HepG2 (cell line): ENCODE data around the gene UST. TPM values are rescaled to one million over a fixed set of nuclear protein-coding genes. Genes with fewer than 3 reads are reported as not detected.

Experiments used
- ATAC-seq: fragments of 200-7000 bp; cut with Tn5 transposase; 3 replicates; pipeline ENCODE4 v1.9.1; 2020; ENCODE audit warnings: mild to moderate bottlenecking, moderate library complexity
- BruUV-seq: library from RNA; stranded (reverse); fragments of 400-500 nt; replicated peaks from 2 replicates; lab custom pipeline; 2021; lab: Mats Ljungman, UMichigan
- CTCF ChIA-PET: fragments of 300-600 bp; formaldehyde crosslinking; extraction: SDS; loops from one replicate; lab custom pipeline; 2021; ENCODE audit warnings: low total read pairs, inconsistent platforms, low intra/inter-chr PET ratio; lab: Yijun Ruan, JAX
- POLR2A ChIA-PET: fragments of 350-600 bp; sonication (Branson Sonifier 250); formaldehyde crosslinking; loops from one replicate; lab custom pipeline; 2020; ENCODE audit warnings: antibody characterized with exemption, inconsistent platforms; lab: Yijun Ruan, JAX
- DNase-seq: peaks from one replicate; pipeline ENCODE4 v3.0.0-alpha.2; 2015; ENCODE audit warnings: low spot score
- FAIRE-seq: peaks from 3 replicates; lab custom pipeline; 2011; peaks lifted over from hg19 to GRCh38; lab: Jason Lieb, UNC
- H2AFZ ChIP-seq: one replicate; pipeline ENCODE4 v1.6.1; 2011; ENCODE audit warnings: low read length, inconsistent platforms
- H3K27ac ChIP-seq: fragments of 300-600 bp; 3 replicates; pipeline ENCODE4 v1.8.0; 2011; ENCODE audit warnings: mixed run types, mild to moderate bottlenecking, mixed read lengths, low read length, inconsistent platforms; ENCODE audit not compliant: insufficient read depth; ENCODE audit errors: extremely low read length
- H3K27me3 ChIP-seq, 2 experiments: fragments of 200-600 bp in 1 of 2; 2 replicates in 1 of 2; 3 replicates in 1 of 2; pipeline versions ENCODE4 v1.6.0 to v1.8.0; 2011; ENCODE audit warnings: low read length in 2 of 2, mild to moderate bottlenecking in 2 of 2, moderate library complexity in 2 of 2, inconsistent platforms in 1 of 2; ENCODE audit not compliant: insufficient read depth in 2 of 2, control insufficient read depth in 1 of 2
- H3K36me3 ChIP-seq, 2 experiments: fragments of 200-600 bp in 1 of 2; replicated peaks in 1 of 2; 2 replicates in 1 of 2; 3 replicates in 1 of 2; pipeline versions ENCODE4 v1.5.1 to v1.8.0; 2011; ENCODE audit warnings: low read length in 2 of 2, inconsistent platforms in 1 of 2; ENCODE audit not compliant: insufficient read depth in 2 of 2, control insufficient read depth in 1 of 2
- H3K4me1 ChIP-seq: 2 replicates; pipeline ENCODE4 v1.5.1; 2012; ENCODE audit warnings: low read length, inconsistent platforms; ENCODE audit not compliant: insufficient read depth
- H3K4me2 ChIP-seq: 2 replicates; pipeline ENCODE4 v1.6.0; 2011; ENCODE audit warnings: low read depth, low read length, inconsistent platforms
- H3K4me3 ChIP-seq, 3 experiments: fragments of 200-600 bp in 1 of 3; sonication (generic), shearing (Covaris generic) in 1 of 3; replicated peaks in 1 of 3; 2 replicates each; pipeline ENCODE4 v1.5.1; 2011 to 2016; ENCODE audit warnings: low read length in 3 of 3, inconsistent platforms in 2 of 3, low read depth in 2 of 3, mild to moderate bottlenecking in 2 of 3, control low read depth in 1 of 3, mixed read lengths in 1 of 3; ENCODE audit not compliant: insufficient read depth in 1 of 3
- H3K79me2 ChIP-seq: one replicate; pipeline ENCODE4 v1.6.1; 2011; ENCODE audit warnings: low read length, inconsistent platforms; ENCODE audit not compliant: insufficient read depth
- H3K9ac ChIP-seq: 2 replicates; pipeline ENCODE4 v1.6.0; 2011; ENCODE audit warnings: mild to moderate bottlenecking, low read depth, low read length, inconsistent platforms; ENCODE audit not compliant: insufficient read depth
- H3K9me3 ChIP-seq: 2 replicates; pipeline ENCODE4 v1.5.1; 2012; ENCODE audit warnings: mild to moderate bottlenecking, low read length
- H4K20me1 ChIP-seq: 2 replicates; pipeline ENCODE4 v1.6.0; 2011; ENCODE audit warnings: inconsistent platforms, mild to moderate bottlenecking, low read length, moderate library complexity; ENCODE audit not compliant: insufficient read depth
- HDAC2 ChIP-seq: sonication (generic); formaldehyde crosslinking; IDR thresholded peaks from 2 replicates; pipeline ENCODE4 v1.4.0; 2020; ENCODE audit warnings: missing genetic modification reagents
- HMGXB4 ChIP-seq, 2 experiments: sonication (generic) in 1 of 2; formaldehyde crosslinking in 1 of 2; IDR thresholded peaks; 2 replicates each; pipeline versions ENCODE4 v1.4.0 to v1.6.1; 2018 to 2020; ENCODE audit warnings: missing genetic modification reagents in 2 of 2, borderline replicate concordance in 1 of 2, low read depth in 1 of 2, mild to moderate bottlenecking in 1 of 2, missing biosample characterization in 1 of 2
- ZFP36 ChIP-seq: fragments of 150-350 bp; IDR thresholded peaks from 2 replicates; pipeline ENCODE4 v1.6.1; 2018; ENCODE audit warnings: borderline replicate concordance, low read length, low read depth; ENCODE audit not compliant: partially characterized antibody
- ZFYVE20 ChIP-seq: sonication (generic); formaldehyde crosslinking; IDR thresholded peaks from 2 replicates; pipeline ENCODE4 v1.8.0; 2023; ENCODE audit warnings: low read depth, mild to moderate bottlenecking, moderate library complexity, missing genetic modification reagents, borderline replicate concordance
- ZSCAN25 ChIP-seq: sonication (generic); formaldehyde crosslinking; IDR thresholded peaks from 2 replicates; pipeline ENCODE4 v1.8.0; 2022; ENCODE audit warnings: mild to moderate bottlenecking, missing genetic modification reagents
- WGBS: methylation state at CpG from one replicate; pipeline ENCODE4 v1.1.6; 2017; ENCODE audit warnings: low lambda C conversion rate; 5-methylcytosine and 5-hydroxymethylcytosine counted together
- in situ Hi-C: cut with HindIII; loops from 2 replicates; pipeline ENCODE4 v1.10.0; 2017; ENCODE audit warnings: low pct_unique_long_range_greater_than_20kb; ENCODE audit not compliant: extremely low pct_ligation_motif_present
- intact Hi-C: fragments of 100-400 bp; cut with micrococcal nuclease; formaldehyde crosslinking; loops from one replicate; pipeline ENCODE4 v1.10.0; 2022; ENCODE audit not compliant: unreplicated experiment
- polyA plus RNA-seq, 8 experiments: library from polyadenylated mRNA; depleted of rRNA in 3 of 8; stranded (reverse) in 7 of 8; unstranded in 1 of 8; fragments of >200 nt; fragmentation: Illumina TruSeq in 4 of 8; extraction: Trizol in 4 of 8; gene quantifications; 2 replicates each; pipeline versions ENCODE4 v1.2.1 to v1.2.3, GENCODE V29; 2011 to 2016; ENCODE audit warnings: low read depth in 4 of 8, missing spikeins in 1 of 8, mixed read lengths in 1 of 8; ENCODE audit not compliant: insufficient read depth in 1 of 8
- total RNA-seq, 5 experiments: library from RNA; depleted of rRNA; stranded (reverse); fragments of >200 nt; fragmentation: Illumina TruSeq; extraction: Trizol; gene quantifications; 2 replicates each; pipeline ENCODE4 v1.2.3, GENCODE V29; 2016; ENCODE audit warnings: low read depth in 1 of 5
- TF ChIP-seq, protein P1 (sequence below), 2 experiments: fragments of 450-650 bp in 1 of 2; sonication (generic) in 1 of 2; formaldehyde crosslinking in 1 of 2; IDR thresholded peaks; 2 replicates each; pipeline versions ENCODE4 v1.6.1 to v1.8.0; 2016 to 2022; ENCODE audit warnings: antibody characterized with exemption in 1 of 2, mild to moderate bottlenecking in 1 of 2, missing genetic modification reagents in 1 of 2

UST gene
- total and polyA plus RNA-seq, 2 of the 13 experiments (the other 11 are each of a cell fraction or from before 2014, with no cell fraction given) = 0.27 TPM; not detected in 1

- no TSS peak for BruUV-seq
- Histone ChIP-seq H3K9me3 (no peaks in the 10 kb centered on the region), H3K79me2 (no peaks in the 10 kb centered on the region), H3K4me1 (no peaks in the 10 kb centered on the region), H3K4me2 (no peak overlapping the region), H2AFZ (no peak overlapping the region), H3K9ac (no peak overlapping the region), H3K27ac (no peak overlapping the region), H3K4me3 (no peak overlapping the region), H4K20me1 (no peaks in the 10 kb centered on the region), H3K36me3 (no peaks in the 10 kb centered on the region), H3K27me3 (no peaks in the 10 kb centered on the region)
- FAIRE-seq (no peak), ATAC-seq (no peak), DNase-seq (no peak)
- ChIA-PET CTCF (no interaction called here), POLR2A (no interaction called here)
- WGBS = 21% methylated on average over 3 of the region's 3 CpGs
- TF ChIP-seq ZSCAN25 (CRISPR knock-in tag) (no peak), ZFP36 (no peak), HDAC2 (CRISPR knock-in tag) (no peak), ZFYVE20 (CRISPR knock-in tag) (no peak), HMGXB4 (CRISPR knock-in tag; IDR thresholded peaks at IDR 0.05; ENCODE audit: borderline replicate concordance in 1 of 2, low read depth in 1 of 2) (no peak)
- TF ChIP-seq, protein P1, sequence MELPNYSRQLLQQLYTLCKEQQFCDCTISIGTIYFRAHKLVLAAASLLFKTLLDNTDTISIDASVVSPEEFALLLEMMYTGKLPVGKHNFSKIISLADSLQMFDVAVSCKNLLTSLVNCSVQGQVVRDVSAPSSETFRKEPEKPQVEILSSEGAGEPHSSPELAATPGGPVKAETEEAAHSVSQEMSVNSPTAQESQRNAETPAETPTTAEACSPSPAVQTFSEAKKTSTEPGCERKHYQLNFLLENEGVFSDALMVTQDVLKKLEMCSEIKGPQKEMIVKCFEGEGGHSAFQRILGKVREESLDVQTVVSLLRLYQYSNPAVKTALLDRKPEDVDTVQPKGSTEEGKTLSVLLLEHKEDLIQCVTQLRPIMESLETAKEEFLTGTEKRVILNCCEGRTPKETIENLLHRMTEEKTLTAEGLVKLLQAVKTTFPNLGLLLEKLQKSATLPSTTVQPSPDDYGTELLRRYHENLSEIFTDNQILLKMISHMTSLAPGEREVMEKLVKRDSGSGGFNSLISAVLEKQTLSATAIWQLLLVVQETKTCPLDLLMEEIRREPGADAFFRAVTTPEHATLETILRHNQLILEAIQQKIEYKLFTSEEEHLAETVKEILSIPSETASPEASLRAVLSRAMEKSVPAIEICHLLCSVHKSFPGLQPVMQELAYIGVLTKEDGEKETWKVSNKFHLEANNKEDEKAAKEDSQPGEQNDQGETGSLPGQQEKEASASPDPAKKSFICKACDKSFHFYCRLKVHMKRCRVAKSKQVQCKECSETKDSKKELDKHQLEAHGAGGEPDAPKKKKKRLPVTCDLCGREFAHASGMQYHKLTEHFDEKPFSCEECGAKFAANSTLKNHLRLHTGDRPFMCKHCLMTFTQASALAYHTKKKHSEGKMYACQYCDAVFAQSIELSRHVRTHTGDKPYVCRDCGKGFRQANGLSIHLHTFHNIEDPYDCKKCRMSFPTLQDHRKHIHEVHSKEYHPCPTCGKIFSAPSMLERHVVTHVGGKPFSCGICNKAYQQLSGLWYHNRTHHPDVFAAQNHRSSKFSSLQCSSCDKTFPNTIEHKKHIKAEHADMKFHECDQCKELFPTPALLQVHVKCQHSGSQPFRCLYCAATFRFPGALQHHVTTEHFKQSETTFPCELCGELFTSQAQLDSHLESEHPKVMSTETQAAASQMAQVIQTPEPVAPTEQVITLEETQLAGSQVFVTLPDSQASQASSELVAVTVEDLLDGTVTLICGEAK (IDR thresholded peaks at IDR 0.05) = no peak
- TF ChIP-seq, protein P1 (CRISPR knock-in tag; IDR thresholded peaks at IDR 0.05) = no peak
- TF ChIP-seq, all 625 proteins: peak for 0
- intact Hi-C loops = no loop called here
- in situ Hi-C loops = no loop called here
These were observed 300.0 kb downstream of the UST start for GRCh38 chr6:149046822-149047246.
